ENCODE measurements around the gene DDRGK1.
"Not testable (repeated sequence)": the region's sequence is repeated elsewhere in the genome, so short reads cannot be mapped to it uniquely, and the experiment has no call there.

Gene DDRGK1

DNA sequence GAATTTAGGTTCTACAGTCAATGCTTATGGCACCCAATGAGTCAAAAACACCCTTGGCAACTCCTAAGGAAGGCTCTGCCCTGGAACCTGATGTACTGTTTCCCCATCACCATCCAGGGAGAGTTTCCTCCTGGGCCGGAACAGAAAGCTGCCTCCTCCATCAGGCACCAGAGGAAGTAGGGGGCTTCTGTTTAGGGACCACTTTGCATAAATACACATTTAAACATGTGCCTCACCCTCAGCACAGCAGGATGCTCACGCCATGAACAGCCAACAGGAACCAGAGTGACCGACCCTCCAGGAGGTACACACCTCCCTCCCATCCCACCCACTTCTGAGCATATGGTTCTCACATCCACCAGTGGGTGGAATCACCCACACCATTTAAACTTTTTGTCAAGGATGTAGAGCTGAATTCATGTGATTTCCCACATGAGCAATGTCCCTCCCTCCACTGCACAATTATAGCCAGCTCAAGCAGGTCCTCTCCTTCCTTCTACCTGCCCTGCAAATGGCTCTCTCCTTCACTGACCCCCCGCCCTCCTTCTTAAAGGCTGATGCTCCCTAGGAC, 14.8 kb downstream of the DDRGK1 start:
- in situ Hi-C loops (cut with HindIII; ENCODE audit: low sequenced_read_pairs), result no loop called here

DNA sequence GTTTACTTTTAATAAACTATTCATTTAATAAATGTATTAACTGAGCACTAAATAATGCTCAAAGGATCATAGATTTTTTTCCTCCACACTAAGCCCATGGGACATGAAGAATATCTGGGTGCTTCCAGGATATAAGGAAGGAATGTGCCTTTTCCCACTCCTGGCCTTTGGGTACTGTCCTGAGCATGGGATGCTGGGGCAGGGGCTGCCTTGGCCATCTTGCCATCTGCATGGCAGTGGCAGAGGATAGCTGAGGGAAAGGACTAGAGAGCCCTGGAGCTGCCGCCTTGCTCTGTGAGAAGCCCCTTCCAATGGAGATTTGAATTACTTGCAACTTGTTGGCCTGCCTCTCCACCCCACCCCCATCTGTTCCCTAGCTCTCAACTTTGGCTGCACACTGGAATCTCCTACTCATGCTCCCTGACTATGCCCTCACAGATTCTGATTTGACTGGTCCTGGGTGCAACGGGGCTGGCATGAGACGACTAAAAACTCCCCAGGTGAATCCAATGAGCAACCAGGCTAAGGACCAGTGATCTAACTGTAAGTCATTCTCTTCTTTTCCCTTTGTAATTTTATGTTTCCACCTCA, 15.6 kb downstream of the DDRGK1 start:
- in situ Hi-C loops (cut with HindIII; ENCODE audit: low sequenced_read_pairs), result no loop called here

GRCh38 chr20:3187861-3188260, 16.6 kb downstream of the DDRGK1 start:
- in situ Hi-C loops (cut with HindIII; ENCODE audit: low sequenced_read_pairs), result not testable (repeated sequence)

- in situ Hi-C loops (cut with HindIII; ENCODE audit: low sequenced_read_pairs), result no loop called here
Measured at GRCh38 chr20:3183896-3184612, 20.4 kb downstream of the DDRGK1 start.

- in situ Hi-C loops (cut with HindIII; ENCODE audit: low sequenced_read_pairs), result not testable (repeated sequence)
Measured at GRCh38 chr20:3182429-3182828, 22.1 kb downstream of the DDRGK1 start.

GRCh38 chr20:3181270-3181669, 23.2 kb downstream of the DDRGK1 start:
- in situ Hi-C loops (cut with HindIII; ENCODE audit: low sequenced_read_pairs), result no loop called here

DNA sequence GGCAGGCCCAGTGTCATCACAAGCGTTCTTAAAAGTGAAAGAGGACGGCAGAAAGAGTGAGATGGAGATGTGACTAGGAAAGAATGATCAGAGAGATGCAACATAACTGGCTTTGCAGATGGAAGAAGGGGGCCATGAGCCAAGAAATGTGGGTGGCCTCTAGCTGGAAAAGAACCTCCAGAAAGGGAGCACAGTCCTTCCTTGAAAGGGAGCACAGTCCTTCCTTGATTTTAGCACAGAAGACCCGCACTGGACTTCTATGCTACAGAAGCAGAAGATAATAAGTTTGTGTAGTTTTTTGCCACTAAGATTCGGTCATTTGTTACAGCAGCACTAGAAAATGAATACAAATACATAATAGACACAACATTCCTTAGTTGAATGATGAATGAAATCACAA, 24.2 kb downstream of the DDRGK1 start:
- in situ Hi-C loops (cut with HindIII; ENCODE audit: low sequenced_read_pairs), result no loop called here

GRCh38 chr20:3177746-3178485, 26.6 kb downstream of the DDRGK1 start:
- in situ Hi-C loops (cut with HindIII; ENCODE audit: low sequenced_read_pairs), result no loop called here

- in situ Hi-C loops (cut with HindIII; ENCODE audit: low sequenced_read_pairs), result no loop called here
Measured at GRCh38 chr20:3175270-3175669, 29.2 kb downstream of the DDRGK1 start.

DNA sequence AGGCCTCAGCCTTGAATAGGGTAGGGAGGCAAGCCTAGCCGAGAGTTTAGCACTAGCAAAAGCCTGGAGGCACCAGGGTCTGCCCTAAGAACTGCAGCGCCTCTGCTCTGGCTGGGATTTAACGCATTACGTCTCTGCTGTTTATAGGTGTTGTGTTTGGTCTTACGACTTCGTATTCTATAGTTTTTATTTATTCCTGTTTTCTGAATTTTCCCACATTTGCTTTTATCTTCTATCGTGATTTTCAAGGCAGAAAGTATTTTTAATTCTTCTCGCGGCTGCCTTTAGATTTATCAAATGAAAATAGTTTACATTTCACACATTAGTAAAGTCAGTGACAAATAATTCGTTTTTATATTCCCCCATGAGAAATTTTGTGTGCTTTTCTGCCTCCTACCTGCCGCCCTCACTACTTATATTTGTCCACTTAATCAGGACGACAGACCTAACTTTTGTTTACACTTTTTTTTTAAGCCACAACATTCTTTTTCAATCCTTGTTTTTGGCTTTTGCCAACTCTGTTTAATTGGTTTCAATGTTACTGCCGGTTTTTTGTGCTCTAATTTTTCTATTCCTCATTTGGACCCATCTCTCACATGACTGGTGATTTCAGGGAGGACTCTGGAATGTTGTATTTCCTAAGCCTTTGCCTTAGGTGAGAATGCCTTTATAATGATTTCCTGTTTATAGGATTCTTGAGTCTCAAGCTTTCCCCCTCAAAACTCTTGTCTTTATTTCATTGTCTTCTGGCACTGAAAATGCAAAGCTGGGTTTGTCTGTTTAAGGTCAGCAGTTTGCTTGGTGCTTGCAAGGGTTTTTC, 29.8 kb downstream of the DDRGK1 start:
- in situ Hi-C loops (cut with HindIII; ENCODE audit: low sequenced_read_pairs), result no loop called here

DNA sequence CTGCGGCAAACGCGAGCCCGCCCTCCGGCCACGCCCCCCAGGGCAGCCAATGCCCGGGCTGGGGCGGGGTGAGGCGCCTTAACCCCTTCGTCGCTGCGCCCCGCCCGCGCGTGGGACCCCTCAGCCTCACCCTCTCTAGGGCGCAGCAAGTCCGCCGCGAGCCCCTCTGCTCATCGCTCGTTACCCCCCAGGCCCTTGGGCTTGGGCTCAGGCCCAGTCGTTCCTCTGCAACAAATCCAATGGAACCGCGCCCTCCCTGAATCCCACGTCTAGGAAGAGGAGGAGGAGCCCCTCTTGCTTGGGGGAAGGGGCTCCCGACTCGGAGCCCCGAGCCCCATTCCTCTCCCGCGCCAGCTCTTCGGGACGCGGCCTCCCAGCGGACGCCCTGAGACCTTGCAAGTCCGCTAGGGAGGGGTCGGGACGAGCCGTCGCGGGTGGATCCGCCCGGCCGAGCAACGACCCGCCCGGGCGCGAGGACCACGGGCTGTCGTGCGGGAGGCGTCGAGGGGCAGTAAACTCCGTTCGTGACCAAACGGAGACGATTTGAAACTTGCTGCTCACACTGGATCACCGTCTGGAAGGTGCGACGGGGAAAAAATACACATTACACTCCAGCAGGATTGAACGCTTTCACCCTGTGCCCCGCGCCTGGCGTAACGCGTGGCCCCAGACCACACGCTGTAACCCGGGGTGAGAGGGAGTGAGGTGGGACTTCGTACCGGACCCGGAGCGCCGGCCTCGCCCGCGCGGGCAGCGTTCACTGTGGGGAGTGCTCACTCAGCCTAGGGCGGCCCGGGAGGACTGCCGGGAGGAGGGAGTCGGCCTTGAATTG, 30.7 kb downstream of the DDRGK1 start:
- in situ Hi-C loops (cut with HindIII; ENCODE audit: low sequenced_read_pairs), result no loop called here

DNA sequence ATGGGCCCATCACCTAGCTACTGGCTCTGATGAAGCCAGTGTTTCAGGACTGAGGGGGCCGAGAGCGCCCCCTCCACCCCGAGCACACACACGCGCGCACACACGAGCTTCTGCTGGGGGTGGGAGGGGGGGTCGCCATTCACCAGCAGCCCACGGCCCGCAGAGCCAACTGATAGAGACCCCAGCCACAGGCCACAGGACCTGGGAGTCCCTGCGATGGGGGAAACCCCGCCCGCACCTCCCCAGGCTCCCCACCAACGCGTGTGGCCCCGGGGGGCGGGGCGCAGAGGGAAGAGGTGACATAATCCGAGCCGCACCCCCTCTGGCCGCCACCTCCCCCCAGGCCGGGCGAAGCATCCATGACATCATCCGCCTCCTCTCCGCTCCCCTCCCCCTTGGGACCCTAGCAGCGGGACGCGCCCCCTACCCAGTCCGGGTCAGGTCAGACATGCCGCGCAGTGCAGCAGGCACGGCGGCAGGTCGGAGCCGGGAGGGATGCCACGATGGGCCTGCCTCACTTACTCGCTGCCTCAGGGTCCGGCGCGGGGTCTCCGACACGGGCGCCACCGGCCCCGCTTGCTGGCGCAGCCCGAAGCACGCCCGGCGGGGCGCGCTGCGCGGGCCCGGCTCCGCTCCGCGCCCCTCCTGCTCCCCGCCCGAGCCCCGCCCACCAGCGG, 31.4 kb downstream of the DDRGK1 start, which contains the start of gene LZTS3:
LZTS3 (minus strand) TSS at position 617 of the 677 bp plus-strand sequence. CDS start 6,386 bp downstream, outside the sequence.
- in situ Hi-C loops (cut with HindIII; ENCODE audit: low sequenced_read_pairs), result no loop called here

- in situ Hi-C loops (cut with HindIII; ENCODE audit: low sequenced_read_pairs), result no loop called here
Measured at GRCh38 chr20:3172126-3172932, 32.2 kb downstream of the DDRGK1 start.

DNA sequence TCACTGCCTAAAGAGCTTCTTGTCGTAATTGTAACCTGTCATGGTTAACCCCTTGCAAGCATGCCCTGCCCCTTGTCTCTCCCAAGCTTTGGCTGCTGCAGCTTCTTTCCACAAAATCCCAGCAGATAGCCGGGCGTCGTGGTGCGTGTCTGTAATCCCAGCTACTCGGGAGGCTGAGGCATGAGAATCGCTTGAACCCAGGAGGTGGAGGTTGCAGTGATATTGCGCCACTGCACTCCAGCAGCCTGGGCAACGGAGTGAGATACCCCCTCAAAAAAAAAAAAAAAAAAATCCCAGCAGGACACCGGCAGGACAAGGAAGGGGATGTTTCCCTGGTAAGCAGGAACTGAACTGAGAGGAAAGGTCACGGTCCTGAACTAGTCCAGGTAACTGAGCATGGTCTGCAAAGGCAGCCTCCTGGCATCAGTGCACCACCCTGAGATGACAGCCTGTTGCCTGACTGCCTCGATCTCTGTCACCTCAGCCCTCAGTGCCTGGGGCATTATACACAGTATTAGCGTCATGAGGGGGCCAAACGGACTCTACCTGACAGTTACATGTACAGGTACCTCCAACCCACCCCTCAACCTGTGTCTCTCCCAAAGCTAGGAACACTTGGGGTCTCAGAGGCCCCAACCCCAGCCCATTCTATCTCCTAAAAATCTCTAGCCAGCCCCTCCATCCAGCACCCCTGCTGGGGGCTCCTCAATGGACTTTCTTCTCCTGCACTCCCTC, 32.9 kb downstream of the DDRGK1 start:
- in situ Hi-C loops (cut with HindIII; ENCODE audit: low sequenced_read_pairs), result no loop called here

GRCh38 chr20:3168829-3169590, 35.5 kb downstream of the DDRGK1 start:
- in situ Hi-C loops (cut with HindIII; ENCODE audit: low sequenced_read_pairs), result no loop called here

GRCh38 chr20:3168079-3168828, 36.2 kb downstream of the DDRGK1 start:
- in situ Hi-C loops (cut with HindIII; ENCODE audit: low sequenced_read_pairs), result no loop called here

Data from endothelial cell of hepatic sinusoid (primary cell).